ENCODE measurements around the gene PRADC1. TPM values are rescaled to one million over a fixed set of nuclear protein-coding genes. Genes with fewer than 3 reads are reported as not detected.

The PRADC1 gene
- total RNA-seq, 4 donors from 2014 or later = 9.7 to 30.2 (median 23.3) TPM

DNA sequence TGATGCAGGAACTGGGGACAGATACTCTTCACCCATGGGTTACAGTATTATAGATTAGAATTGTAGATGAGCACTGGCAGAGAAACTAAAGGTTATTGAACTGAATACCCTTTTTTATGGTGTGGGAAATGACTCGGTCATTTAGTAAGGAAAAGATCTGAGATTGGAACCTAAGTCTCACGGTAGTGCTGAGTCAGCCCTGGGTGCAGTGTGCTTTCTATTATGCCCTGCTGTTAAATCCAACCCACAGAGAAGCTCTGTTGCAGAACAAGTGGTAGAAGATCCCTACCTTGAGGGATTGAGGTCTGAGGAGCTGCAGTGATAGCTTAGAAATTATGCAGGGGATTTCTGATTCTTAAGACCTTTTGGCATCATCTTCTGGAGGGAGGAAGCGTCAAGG lies 13.8 kb upstream of the PRADC1 start:
- DNase-seq (ENCODE audit: low spot score in 2 of 2) = no peak
- TF ChIP-seq POLR2A (IDR thresholded peaks at IDR 0.05) (no peak), CTCF (IDR thresholded peaks at IDR 0.05) (no peak)
- WGBS, 2 donors = 82 to 86% methylated on average over 3 of the region's 3 CpGs
- intact Hi-C loops (cut with DNase I; ENCODE audit: low total_unique reads) = no loop called here
- no peak overlapping the region for H3K4me3 ChIP-seq (ENCODE audit: low read depth, poor library complexity, severe bottlenecking)

DNA sequence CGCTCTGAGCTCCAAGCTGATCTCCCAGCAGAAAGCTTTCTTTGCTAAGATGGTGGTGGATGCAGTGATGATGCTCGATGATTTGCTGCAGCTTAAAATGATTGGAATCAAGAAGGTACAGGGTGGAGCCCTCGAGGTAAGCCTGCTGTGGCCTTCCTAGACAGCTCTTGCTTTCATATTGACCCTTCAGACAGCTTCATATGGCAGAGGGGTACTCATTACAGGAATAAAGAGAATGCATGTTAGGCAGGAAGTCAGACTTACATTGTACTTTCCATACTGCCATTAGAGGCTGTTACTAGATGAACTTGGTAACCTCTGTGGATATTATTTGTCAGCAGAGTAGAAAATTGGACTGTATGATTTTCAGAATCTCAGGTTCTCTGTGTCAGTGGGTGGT lies 11.5 kb upstream of the PRADC1 start:
- peak in 1 of 2 donors; percentile 4 for DNase-seq (ENCODE audit: low spot score in 2 of 2)
- intact Hi-C loops (cut with DNase I; ENCODE audit: low total_unique reads) = no loop called here
- WGBS, 2 donors = 88 to 90% methylated on average over 3 of the region's 3 CpGs
- TF ChIP-seq POLR2A (IDR thresholded peaks at IDR 0.05) (no peak), CTCF (IDR thresholded peaks at IDR 0.05) (no peak)
- no peak overlapping the region for H3K4me3 ChIP-seq (ENCODE audit: low read depth, poor library complexity, severe bottlenecking)

DNA sequence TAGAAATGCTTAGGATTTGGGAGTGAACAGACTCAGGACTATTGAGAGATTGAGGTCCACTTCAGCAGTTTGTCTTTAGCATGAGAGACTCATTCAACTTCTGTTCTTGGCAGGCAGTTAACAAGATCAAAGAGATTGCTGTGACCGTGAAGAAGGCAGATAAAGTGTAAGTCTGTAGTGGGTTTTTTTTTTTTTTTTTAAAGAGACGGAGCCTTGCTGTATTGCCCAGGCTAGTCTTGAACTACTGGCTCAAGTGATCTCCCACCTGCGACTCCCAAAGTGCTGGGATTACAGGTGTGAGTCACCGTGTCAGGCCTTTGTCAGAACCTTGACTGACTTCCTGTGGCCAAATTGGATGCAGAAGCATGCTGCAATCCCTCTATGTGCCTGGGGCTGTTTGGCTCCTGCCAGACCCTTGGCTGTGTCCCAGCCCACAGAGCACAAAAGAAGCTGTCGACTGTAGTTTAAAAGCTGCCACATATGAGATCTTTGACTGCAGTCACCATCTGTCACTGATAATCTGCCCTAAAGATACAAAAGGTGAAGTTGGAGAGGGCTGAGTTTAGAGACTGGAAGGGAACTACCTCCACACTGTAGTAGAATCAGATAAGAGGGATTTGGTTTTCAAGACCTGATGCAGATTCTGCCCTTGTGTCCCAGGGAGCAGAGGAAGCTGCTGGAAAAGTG lies 11.0 kb upstream of the PRADC1 start:
- TF ChIP-seq POLR2A (IDR thresholded peaks at IDR 0.05) (no peak), CTCF (IDR thresholded peaks at IDR 0.05) (no peak)

DNA sequence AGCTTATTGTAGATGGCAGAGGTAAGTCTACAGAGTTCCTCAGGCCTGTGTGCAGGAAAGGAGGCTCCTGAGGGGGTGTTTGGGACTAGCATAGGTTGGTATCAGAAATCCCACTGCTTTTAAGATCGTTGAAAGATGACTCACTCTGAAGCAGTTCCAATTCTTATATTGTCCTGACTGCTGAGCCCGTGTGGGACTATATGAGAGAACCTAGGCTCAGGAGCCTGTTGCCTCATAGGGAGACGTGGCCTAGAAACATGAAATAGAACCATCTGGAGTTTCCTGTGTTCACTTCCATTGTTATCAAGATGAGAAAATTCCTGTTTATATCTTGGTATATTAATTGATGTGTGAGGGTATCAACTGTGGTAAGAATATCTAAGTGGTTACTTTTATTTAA lies 6.7 kb upstream of the PRADC1 start:
- intact Hi-C loops (cut with DNase I; ENCODE audit: low total_unique reads) = no loop called here
- H3K4me3 ChIP-seq (ENCODE audit: low read depth, poor library complexity, severe bottlenecking) = no peak overlapping the region
- DNase-seq (ENCODE audit: low spot score in 2 of 2) = no peak
- WGBS, 2 donors = 39 to 42% methylated on average over 3 of the region's 3 CpGs
- TF ChIP-seq POLR2A (IDR thresholded peaks at IDR 0.05) (no peak), CTCF (IDR thresholded peaks at IDR 0.05) (no peak)

More for the DNA sequence above, 11.0 kb upstream of the PRADC1 start:
- intact Hi-C loops (cut with DNase I; ENCODE audit: low total_unique reads) = no loop called here
- no peak for DNase-seq (ENCODE audit: low spot score in 2 of 2)
- H3K4me3 ChIP-seq (ENCODE audit: low read depth, poor library complexity, severe bottlenecking) = no peak overlapping the region
- 19 to 22% methylated on average over 5 of the region's 5 CpGs for WGBS, 2 donors

DNA sequence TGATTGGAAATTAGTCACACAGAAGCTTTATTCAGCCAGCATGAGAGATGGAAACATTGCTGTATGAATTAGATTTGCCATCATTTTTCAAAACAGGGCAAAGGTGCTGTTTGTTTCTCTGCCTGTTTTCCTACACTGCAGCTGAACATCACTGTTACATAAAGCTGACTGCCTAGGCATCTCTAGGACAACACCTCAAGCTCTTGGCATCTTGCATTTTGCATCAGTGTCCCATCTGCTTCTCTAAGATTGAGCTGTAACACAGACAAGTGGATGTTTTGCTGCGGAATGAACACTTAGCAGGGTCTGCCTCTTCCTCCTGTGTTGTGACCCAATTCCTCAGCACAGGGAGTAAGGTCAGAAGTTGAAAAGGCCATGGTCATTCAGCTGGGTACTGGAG lies 5.9 kb upstream of the PRADC1 start:
- DNase-seq (ENCODE audit: low spot score in 2 of 2) = no peak
- H3K4me3 ChIP-seq (ENCODE audit: low read depth, poor library complexity, severe bottlenecking) = no peak overlapping the region
- intact Hi-C loops (cut with DNase I; ENCODE audit: low total_unique reads) = no loop called here
- WGBS, 2 donors = 93 to 100% methylated on average over 1 of the region's 1 CpG
- no peak for TF ChIP-seq POLR2A (IDR thresholded peaks at IDR 0.05)
- TF ChIP-seq CTCF (IDR thresholded peaks at IDR 0.05) = no peak

- no peak for TF ChIP-seq CTCF (IDR thresholded peaks at IDR 0.05)
- TF ChIP-seq POLR2A (IDR thresholded peaks at IDR 0.05) = no peak
- 73 to 84% methylated on average over 3 of the region's 3 CpGs for WGBS, 2 donors
- intact Hi-C loops (cut with DNase I; ENCODE audit: low total_unique reads) = no loop called here
- H3K4me3 ChIP-seq (ENCODE audit: low read depth, poor library complexity, severe bottlenecking) = no peak overlapping the region
- DNase-seq (ENCODE audit: low spot score in 2 of 2) = no peak
Observed at GRCh38 chr2:73238149-73238548, 5.1 kb upstream of the PRADC1 start.
